GM12864 (cell line): ENCODE measurements around the gene UTP3.
"Not testable (repeated sequence)": the region's sequence is repeated elsewhere in the genome, so short reads cannot be mapped to it uniquely, and the experiment has no call there.

Source experiments
- DNase-seq: peaks from one replicate; pipeline ENCODE4 v3.0.0-alpha.2; 2011; ENCODE audit warnings: low read depth
- H3K4me3 ChIP-seq: 2 replicates; pipeline ENCODE4 v1.5.1; 2011; ENCODE audit warnings: mild to moderate bottlenecking, low read depth, low read length, control low read depth
- CTCF ChIP-seq: IDR thresholded peaks from 2 replicates; pipeline ENCODE4 v1.5.1; 2011; ENCODE audit warnings: low read depth, mild to moderate bottlenecking, moderate library complexity, low read length, control low read depth, inconsistent platforms; ENCODE audit errors: missing control alignments

UTP3 gene

GRCh38 chr4:70687821-70688794 lies at the start of gene UTP3:
UTP3 (plus strand) TSS chr4:70688532; CDS start chr4:70688678, 146 bp downstream.
- TF ChIP-seq CTCF, result peak; percentile 94
- peak within 1 kb of the TSS; percentile 80 for H3K4me3 ChIP-seq
- peak; percentile 90 for DNase-seq

GRCh38 chr4:70640192-70640591 lies 48.1 kb upstream of the UTP3 start:
- no peak for TF ChIP-seq CTCF
- DNase-seq, result no peak
- no peak overlapping the region for H3K4me3 ChIP-seq

GRCh38 chr4:70650741-70651140 lies 37.6 kb upstream of the UTP3 start:
- not testable (repeated sequence) for DNase-seq, H3K4me3 ChIP-seq

GRCh38 chr4:70651864-70652506 lies 36.3 kb upstream of the UTP3 start:
- TF ChIP-seq CTCF, result peak; percentile 39
- no peak for DNase-seq
- H3K4me3 ChIP-seq, result no peak overlapping the region

- H3K4me3 ChIP-seq, result no peak overlapping the region
- no peak for TF ChIP-seq CTCF
- no peak for DNase-seq
These were observed 33.7 kb upstream of the UTP3 start for GRCh38 chr4:70654605-70655011.

- no peak for TF ChIP-seq CTCF
- no peak for DNase-seq
- no peak overlapping the region for H3K4me3 ChIP-seq
These were observed 31.0 kb upstream of the UTP3 start for GRCh38 chr4:70657326-70657725.

- no peak for TF ChIP-seq CTCF
- DNase-seq, result no peak
- no peak overlapping the region for H3K4me3 ChIP-seq
These were observed 29.9 kb upstream of the UTP3 start for GRCh38 chr4:70658418-70658817.
